ENCODE measurements around the gene MOCS1.

GRCh38 chr6:39880594-39880993, 53.7 kb downstream of the MOCS1 start:
- no peak for TF ChIP-seq REST (IDR thresholded peaks at IDR 0.05; ENCODE audit: low read depth, low read length)
- no peak for TF ChIP-seq CTCF (IDR thresholded peaks at IDR 0.05)
- no peak for TF ChIP-seq IRF3 (IDR thresholded peaks at IDR 0.05; ENCODE audit: low read depth, low read length)
- no peak for TF ChIP-seq TEAD4 (IDR thresholded peaks at IDR 0.05; ENCODE audit: borderline replicate concordance, insufficient read depth)
- TF ChIP-seq TAF1 (IDR thresholded peaks at IDR 0.05; ENCODE audit: borderline replicate concordance, low read depth, low read length), result no peak
- TF ChIP-seq MEF2A (IDR thresholded peaks at IDR 0.05; ENCODE audit: borderline replicate concordance, low read depth), result no peak
- TF ChIP-seq, protein P1, sequence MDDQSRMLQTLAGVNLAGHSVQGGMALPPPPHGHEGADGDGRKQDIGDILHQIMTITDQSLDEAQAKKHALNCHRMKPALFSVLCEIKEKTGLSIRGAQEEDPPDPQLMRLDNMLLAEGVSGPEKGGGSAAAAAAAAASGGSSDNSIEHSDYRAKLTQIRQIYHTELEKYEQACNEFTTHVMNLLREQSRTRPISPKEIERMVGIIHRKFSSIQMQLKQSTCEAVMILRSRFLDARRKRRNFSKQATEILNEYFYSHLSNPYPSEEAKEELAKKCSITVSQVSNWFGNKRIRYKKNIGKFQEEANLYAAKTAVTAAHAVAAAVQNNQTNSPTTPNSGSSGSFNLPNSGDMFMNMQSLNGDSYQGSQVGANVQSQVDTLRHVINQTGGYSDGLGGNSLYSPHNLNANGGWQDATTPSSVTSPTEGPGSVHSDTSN (IDR thresholded peaks at IDR 0.05), result no peak
- no peak for TF ChIP-seq TCF12 (IDR thresholded peaks at IDR 0.05)
- no peak for TF ChIP-seq EZH2phosphoT487 (IDR thresholded peaks at IDR 0.05; ENCODE audit: borderline replicate concordance, low read depth)
- TF ChIP-seq SIN3A (IDR thresholded peaks at IDR 0.05; ENCODE audit: borderline replicate concordance, low read depth, low read length), result no peak
- no peak for TF ChIP-seq MAX (IDR thresholded peaks at IDR 0.05; ENCODE audit: low read depth)
- no peak for TF ChIP-seq NFIC (IDR thresholded peaks at IDR 0.05; ENCODE audit: borderline replicate concordance)
- TF ChIP-seq POLR2AphosphoS5 (IDR thresholded peaks at IDR 0.05; ENCODE audit: low read depth, low read length), result no peak

Measured in SK-N-SH (cell line).